GM12874 (cell line): ENCODE data around the gene FHIT.

ENCODE experiments used
- CTCF ChIP-seq: IDR thresholded peaks from 2 replicates; pipeline ENCODE4 v1.5.1; 2011; ENCODE audit warnings: low read depth, mild to moderate bottlenecking, control low read depth, low read length, moderate library complexity; ENCODE audit not compliant: insufficient read depth

Gene FHIT

GRCh38 chr3:59797533-59797932 lies 1453.7 kb downstream of the FHIT start:
- no peak for TF ChIP-seq CTCF

DNA sequence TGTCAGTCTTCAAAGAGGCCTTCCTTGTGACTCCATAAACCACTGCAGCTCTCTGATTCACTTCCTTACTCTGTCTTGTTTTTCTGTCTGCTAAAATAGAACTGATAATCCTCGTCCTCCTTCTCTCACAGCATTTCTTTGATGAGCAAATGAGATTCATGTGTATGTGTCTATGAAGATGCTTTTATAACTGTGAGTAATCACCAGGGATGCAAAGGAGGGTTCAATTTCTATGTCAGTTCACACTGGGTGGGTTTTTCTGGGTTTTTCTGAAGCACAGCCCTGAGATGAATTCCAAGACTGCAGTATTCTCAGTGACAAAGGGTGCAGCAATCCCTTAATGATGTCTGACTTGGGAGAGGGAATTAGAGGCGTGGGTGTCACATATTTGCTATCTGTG lies 1454.8 kb downstream of the FHIT start:
- no peak for TF ChIP-seq CTCF

- TF ChIP-seq CTCF = no peak
These were observed 1455.5 kb downstream of the FHIT start for GRCh38 chr3:59795756-59796155.

DNA sequence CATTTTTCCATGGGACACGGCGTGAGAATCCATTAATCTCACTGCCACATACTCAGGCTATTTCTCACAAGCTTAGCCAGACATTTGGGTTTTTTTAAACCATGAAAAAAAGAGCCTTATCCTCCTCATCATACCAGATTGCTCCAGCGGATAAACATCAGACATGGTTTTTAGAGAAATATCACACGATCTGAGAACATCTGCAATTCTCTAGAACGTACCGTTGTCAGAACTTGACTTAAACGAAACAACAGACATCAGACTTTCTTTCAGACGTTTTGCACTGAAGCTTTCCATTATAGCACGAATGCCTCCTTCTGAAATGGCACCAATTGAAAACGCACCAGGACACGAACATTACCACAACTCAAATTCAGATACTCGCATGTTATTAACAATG lies 1457.3 kb downstream of the FHIT start:
- no peak for TF ChIP-seq CTCF

DNA sequence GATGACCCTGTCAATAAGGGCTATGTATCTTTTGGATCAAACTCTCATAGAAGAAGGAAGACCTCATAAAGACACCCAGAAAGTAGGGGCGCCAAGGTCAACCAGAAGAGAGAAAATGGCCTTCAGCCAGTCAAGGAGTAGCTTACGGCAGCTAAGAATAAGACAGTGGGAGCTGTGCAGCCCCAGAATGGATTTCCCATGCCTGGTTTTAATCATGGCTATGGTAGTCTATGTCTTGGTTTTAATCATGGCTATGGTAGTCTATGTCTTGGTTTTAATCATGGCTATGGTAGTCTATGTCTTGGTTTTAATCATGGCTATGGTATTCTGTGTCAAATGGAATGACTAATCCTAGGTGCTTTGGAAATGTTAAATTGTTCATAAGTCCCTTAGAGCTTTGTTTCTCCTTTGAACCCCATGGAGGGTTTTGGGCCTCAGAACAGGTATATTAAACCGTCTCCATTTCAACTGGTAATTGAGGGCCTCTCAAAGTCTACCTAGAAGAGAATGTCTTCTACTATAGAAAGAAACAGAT lies 1459.4 kb downstream of the FHIT start:
- no peak for TF ChIP-seq CTCF

- no peak for TF ChIP-seq CTCF
These were observed 1461.0 kb downstream of the FHIT start for GRCh38 chr3:59790241-59790640.

DNA sequence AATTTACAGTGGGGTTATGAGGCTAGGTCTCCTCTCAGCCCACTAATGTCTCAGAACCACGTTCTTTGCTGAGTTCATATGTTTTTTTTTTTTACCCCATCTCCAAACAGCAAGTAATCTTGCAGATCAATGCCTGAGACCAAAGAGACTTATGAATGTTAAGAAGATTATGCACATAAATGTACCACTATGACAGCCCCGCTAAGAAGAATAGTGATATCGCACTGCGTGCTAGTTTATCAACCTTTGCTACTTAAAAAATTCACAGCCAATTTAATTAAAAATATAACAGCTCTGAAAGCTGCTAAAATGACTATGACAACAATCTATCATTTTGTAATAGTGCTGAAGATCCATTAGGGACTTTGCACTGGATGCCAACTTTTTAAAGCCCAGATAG lies 1462.5 kb downstream of the FHIT start:
- TF ChIP-seq CTCF = no peak

DNA sequence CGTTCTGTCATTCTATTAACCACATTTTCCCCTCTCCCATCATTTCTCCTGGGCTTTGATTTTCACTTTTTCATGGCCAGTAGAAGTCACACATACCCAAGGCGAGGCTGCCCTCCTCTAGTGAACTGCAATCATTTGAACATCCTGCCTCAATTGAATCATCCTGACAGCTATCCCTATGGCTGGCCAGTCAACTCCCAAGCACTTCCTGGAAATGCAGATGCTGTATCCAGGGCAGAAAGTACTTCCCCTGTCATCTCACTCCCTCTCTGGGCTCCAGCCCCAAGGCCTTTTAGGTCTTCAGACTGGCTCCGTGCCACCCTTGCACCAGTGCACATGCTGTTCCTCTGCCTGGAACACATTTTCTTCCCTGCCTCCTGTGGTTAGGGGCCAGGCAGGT lies 1463.1 kb downstream of the FHIT start:
- TF ChIP-seq CTCF = no peak
